AG04450 (cell line): ENCODE data around the gene TGM2. TPM values are rescaled to one million over a fixed set of nuclear protein-coding genes. Genes with fewer than 3 reads are reported as not detected.
A peak's percentile ranks its signal among the peaks of the same experiment; 100 is the strongest.

ENCODE experiments used
- CTCF ChIA-PET: fragments of 300-600, 350-600 bp; formaldehyde crosslinking; extraction: SDS; loops from one replicate; lab custom pipeline; 2022; ENCODE audit warnings: antibody characterized with exemption, inconsistent platforms; lab: Charles Lee
- POLR2A ChIA-PET: fragments of 350-600 bp; formaldehyde crosslinking; extraction: SDS; loops from one replicate; lab custom pipeline; 2021; ENCODE audit warnings: antibody characterized with exemption, inconsistent platforms; lab: Yijun Ruan, JAX
- DNase-seq: peaks from one replicate; pipeline ENCODE4 v3.0.0-alpha.2; 2011; ENCODE audit warnings: low read depth, low spot score
- H3K27ac ChIP-seq: one replicate; pipeline ENCODE4 v1.5.1; 2012; ENCODE audit warnings: low read depth, low read length, control low read depth
- H3K27me3 ChIP-seq: one replicate; pipeline ENCODE4 v1.6.0; 2012; ENCODE audit warnings: low read length; ENCODE audit not compliant: control insufficient read depth, insufficient read depth
- H3K4me3 ChIP-seq: 2 replicates; pipeline ENCODE4 v1.5.1; 2011; ENCODE audit warnings: mild to moderate bottlenecking, low read depth, low read length, control low read depth
- H3K9me3 ChIP-seq: 2 replicates; pipeline ENCODE4 v1.5.1; 2012; ENCODE audit warnings: low read length; ENCODE audit not compliant: control insufficient read depth, insufficient read depth
- polyA plus RNA-seq: library from polyadenylated mRNA; depleted of rRNA; stranded (reverse); fragments of >200 nt; gene quantifications from 2 replicates; pipeline ENCODE4 v1.2.3, GENCODE V29; 2011
- TF ChIP-seq, protein P1 (sequence below): IDR thresholded peaks from 2 replicates; pipeline ENCODE4 v1.5.1; 2011; ENCODE audit warnings: low read depth, low read length, control low read depth, inconsistent platforms

The TGM2 gene
- polyA plus RNA-seq, 1 experiment: 326 TPM

DNA sequence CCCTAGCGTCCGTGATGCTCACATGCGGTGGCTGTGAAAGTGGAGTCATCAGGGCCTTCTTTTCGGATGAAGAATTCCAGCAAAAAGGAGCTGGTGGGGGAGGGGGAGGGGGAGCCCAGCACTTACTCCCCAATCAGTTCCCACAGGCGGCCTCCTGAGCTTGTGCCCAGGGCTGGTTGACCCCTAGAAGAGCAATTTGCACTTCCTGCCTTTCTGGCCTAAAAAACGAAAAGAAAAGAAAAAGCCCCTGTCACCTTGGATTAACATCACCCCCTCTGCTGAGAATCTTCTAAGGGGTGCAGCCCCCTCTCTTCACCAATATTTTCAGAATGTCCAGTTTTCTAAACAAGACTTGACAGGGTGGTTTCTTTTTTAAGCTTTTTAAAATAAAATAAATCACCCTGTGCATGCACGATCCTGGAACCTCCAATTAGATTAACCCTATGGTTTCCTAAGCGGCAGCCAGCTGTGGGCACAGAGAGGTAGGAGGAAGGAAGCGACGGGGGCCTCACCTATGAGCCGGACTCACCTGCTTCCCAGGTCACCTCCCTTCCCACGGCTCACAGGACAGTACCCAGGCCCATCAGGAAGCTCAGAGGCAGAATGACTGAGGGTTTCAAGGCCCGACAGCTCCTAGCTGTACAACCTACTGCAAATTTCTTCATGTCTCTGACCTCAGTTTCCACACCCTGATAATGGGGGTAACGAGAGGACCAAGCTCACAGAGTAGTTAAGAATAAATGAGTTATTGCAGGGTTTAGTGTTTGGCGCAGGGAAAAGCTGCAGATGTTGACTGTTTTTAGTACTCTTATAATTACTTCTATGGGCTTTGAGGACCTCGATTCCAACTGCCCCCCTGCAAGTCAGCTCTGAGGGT is 10.5 kb upstream of the TGM2 start:
- Histone ChIP-seq H3K27ac (no peak overlapping the region), H3K27me3 (no peaks in the 10 kb centered on the region), H3K4me3 (no peak overlapping the region), H3K9me3 (no peaks in the 10 kb centered on the region)
- no peak for DNase-seq
- TF ChIP-seq, protein P1, sequence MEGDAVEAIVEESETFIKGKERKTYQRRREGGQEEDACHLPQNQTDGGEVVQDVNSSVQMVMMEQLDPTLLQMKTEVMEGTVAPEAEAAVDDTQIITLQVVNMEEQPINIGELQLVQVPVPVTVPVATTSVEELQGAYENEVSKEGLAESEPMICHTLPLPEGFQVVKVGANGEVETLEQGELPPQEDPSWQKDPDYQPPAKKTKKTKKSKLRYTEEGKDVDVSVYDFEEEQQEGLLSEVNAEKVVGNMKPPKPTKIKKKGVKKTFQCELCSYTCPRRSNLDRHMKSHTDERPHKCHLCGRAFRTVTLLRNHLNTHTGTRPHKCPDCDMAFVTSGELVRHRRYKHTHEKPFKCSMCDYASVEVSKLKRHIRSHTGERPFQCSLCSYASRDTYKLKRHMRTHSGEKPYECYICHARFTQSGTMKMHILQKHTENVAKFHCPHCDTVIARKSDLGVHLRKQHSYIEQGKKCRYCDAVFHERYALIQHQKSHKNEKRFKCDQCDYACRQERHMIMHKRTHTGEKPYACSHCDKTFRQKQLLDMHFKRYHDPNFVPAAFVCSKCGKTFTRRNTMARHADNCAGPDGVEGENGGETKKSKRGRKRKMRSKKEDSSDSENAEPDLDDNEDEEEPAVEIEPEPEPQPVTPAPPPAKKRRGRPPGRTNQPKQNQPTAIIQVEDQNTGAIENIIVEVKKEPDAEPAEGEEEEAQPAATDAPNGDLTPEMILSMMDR: no peak
- POLR2A ChIA-PET: no interaction called here
- CTCF ChIA-PET: interaction anchor here (0.9 to 2.0 kb wide), 3 partner anchors 12 to 118 kb away, joined by 4 to 17 read pairs (median 12); no protein-coding TSS in a partner anchor

DNA sequence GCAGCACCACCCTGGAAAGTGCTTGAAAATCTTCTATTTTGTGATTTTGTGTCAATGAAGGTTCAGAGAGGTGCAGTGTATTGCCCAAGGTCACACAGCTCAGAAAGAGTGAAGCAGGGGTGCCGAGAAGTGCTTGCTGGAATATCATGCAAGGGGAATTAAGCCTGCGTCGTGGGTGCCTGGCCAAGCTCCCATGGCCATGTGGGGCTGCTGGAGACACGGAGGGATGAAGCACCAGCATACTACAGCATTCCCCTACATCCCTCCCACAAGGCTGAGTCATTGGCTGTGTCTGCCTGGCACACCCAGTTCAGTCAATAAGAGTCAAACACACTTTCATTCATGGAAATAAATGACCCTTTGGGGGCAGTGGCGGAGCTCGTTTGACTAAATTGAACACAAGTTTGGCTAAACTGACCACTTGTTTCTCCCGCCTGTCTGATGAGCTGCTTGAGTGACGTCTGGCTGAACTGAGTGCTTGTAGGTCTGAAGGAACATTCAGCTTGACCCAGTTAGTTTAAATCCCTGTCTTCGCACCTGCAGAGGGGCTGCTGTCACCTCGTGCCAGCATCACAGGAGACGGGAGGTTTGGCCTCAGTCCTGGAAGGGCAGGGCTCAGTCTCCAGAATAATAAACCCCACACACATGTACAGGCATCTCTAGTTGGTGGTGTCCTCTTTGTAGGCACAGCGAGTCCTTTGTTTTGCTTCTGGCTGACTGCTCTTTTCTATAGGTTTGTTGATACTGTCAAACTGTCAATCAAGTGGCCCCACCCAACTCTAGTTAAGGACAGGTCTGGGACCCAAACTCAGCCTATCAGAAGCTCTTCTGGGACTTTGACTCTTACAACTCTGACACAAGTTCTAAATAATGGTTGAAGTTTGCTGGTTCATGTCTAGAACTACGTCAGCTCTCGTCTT is 8.4 kb upstream of the TGM2 start:
- CTCF ChIA-PET: interaction anchor here (0.6 to 4.4 kb wide), 6 partner anchors 18 to 610 kb away, joined by 3 to 42 read pairs (median 4); no protein-coding TSS in a partner anchor
- H3K27me3 ChIP-seq: no peaks in the 10 kb centered on the region
- peak; percentile 43 for DNase-seq
- POLR2A ChIA-PET: interaction anchor here (0.6 to 1.3 kb wide), 4 partner anchors 44 to 140 kb away, joined by 3 to 4 read pairs (median 4); partner anchors contain the start of gene RPRD1B
- H3K27ac ChIP-seq: peak overlapping the region; percentile 42
- TF ChIP-seq, protein P1: peak; percentile 13; the same call in 1 of the 2 replicates
- H3K9me3 ChIP-seq: no peaks in the 10 kb centered on the region
- H3K4me3 ChIP-seq: no peak overlapping the region

DNA sequence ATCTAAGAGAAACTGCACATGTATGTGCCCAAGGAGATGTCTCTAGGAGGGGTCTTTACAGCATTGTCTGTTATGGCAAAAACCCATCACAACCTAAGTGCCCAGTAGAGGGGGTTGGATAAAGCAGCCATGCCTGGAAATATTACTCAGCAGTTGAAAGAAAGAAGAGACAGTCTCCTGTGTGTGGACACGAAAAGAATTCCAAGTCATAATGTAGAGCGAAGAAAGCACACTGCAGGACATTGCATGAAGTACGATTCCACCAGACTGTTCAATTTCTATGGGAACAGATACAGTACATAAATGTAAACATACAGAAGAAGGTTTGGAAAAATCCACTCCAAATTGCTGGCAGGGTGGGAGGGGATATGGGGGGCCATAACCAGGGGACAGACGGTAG is 7.3 kb upstream of the TGM2 start:
- TF ChIP-seq, protein P1: peak; percentile 58
- ChIA-PET POLR2A (no interaction called here), CTCF (interaction anchor here (0.6 to 4.4 kb wide), 6 partner anchors 19 to 514 kb away, joined by 3 to 42 read pairs (median 4); no protein-coding TSS in a partner anchor)
- Histone ChIP-seq H3K27ac (no peak overlapping the region), H3K4me3 (no peak overlapping the region), H3K9me3 (no peaks in the 10 kb centered on the region), H3K27me3 (no peaks in the 10 kb centered on the region)
- DNase-seq: no peak

DNA sequence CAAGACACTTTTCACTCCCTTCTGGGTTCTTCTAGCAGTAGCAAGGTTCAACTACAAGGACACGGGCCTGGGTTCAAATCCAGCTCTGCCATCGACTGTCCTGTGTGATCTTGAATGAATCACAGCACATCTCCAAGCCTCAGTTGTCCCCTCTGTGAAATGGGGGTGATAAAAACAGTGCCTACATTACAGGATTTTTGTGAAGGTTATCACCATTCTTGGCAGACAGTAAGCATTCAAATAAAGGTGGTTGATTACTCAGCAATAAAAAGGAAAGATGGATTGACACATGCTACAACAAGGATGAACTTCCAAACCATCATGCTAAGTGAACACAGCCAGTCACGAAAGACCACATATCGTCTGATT is 6.6 kb upstream of the TGM2 start:
- DNase-seq: no peak
- CTCF ChIA-PET: interaction anchor here (1.5 to 4.4 kb wide), 4 partner anchors 23 to 97 kb away, joined by 3 to 42 read pairs (median 5); no protein-coding TSS in a partner anchor
- Histone ChIP-seq H3K27ac (peak overlapping the region; percentile 73), H3K4me3 (no peak overlapping the region), H3K27me3 (no peaks in the 10 kb centered on the region), H3K9me3 (no peaks in the 10 kb centered on the region)
- POLR2A ChIA-PET: no interaction called here
- TF ChIP-seq, protein P1: no peak
